Measurements from ENCODE around the gene C17orf75.
A peak's percentile ranks its signal among the peaks of the same experiment; 100 is the strongest.

The C17orf75 gene

GRCh38 chr17:32302860-32303649 is 38.9 kb downstream of the C17orf75 start:
- DNase-seq = peak; percentile 12

GRCh38 chr17:32302037-32302436 is 39.9 kb downstream of the C17orf75 start:
- no peak for DNase-seq

GRCh38 chr17:32299580-32300164 is 42.3 kb downstream of the C17orf75 start:
- no peak for DNase-seq

- no peak for DNase-seq
Measured at GRCh38 chr17:32298721-32299579, 43.0 kb downstream of the C17orf75 start.

GRCh38 chr17:32298298-32298697 is 43.7 kb downstream of the C17orf75 start:
- no peak for DNase-seq

GRCh38 chr17:32297860-32298259 is 44.1 kb downstream of the C17orf75 start:
- no peak for DNase-seq

- no peak for DNase-seq
Measured at GRCh38 chr17:32297424-32297823, 44.5 kb downstream of the C17orf75 start.

GRCh38 chr17:32292094-32292493 is 49.9 kb downstream of the C17orf75 start:
- no peak for DNase-seq

- no peak for DNase-seq
Measured at GRCh38 chr17:32289471-32290070, 52.4 kb downstream of the C17orf75 start.

GRCh38 chr17:32288615-32289014 is 53.4 kb downstream of the C17orf75 start:
- no peak for DNase-seq

- no peak for DNase-seq
Measured at GRCh38 chr17:32287804-32288511, 54.0 kb downstream of the C17orf75 start.

GRCh38 chr17:32286518-32286900 is 55.5 kb downstream of the C17orf75 start:
- no peak for DNase-seq

- no peak for DNase-seq
Measured at GRCh38 chr17:32285746-32286517, 56.0 kb downstream of the C17orf75 start.

- DNase-seq = no peak
Measured at GRCh38 chr17:32285306-32285705, 56.7 kb downstream of the C17orf75 start.

GRCh38 chr17:32283745-32284201 is 58.2 kb downstream of the C17orf75 start:
- DNase-seq = no peak

GRCh38 chr17:32281011-32281451 is 60.9 kb downstream of the C17orf75 start:
- peak; percentile 82 for DNase-seq

GRCh38 chr17:32279891-32280716 is 61.9 kb downstream of the C17orf75 start:
- no peak for DNase-seq

GRCh38 chr17:32278815-32279214 is 63.2 kb downstream of the C17orf75 start:
- no peak for DNase-seq
